ENCODE data around the gene WWC1.

Gene WWC1

DNA sequence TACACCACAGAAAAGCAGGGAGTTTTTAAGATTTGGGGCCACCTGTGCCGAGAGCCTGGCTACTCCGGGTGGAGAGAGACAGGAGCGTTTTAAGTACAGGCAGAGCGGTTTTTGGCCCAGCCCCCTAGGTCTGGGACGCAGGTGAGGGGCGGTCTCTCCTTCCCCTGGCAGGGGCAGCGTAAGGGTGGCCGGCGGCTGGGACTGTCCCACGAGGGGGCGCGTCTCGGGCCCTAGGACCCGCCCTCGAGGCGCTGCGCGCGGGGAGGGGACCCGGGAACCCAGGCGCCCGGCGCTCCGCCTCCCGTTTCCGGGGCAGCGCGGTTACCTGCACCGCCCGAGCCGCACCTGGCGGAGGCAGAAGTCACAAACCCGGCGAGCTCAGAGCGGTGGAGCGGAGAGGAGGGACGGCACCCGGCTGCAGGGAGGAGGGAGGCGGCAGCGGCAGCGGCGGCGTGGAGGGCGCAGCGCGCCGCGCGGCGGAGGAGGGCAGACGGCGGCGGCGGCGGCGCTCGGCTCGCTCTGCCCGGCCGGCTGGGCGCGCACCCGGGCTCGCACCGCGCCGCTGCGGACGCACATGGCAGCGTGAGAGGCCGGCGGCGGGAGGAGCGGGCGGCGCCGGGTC, at the start of gene WWC1:
TSS of gene WWC1 (plus strand) at position 304 of the 622 bp plus-strand sequence. CDS start 508 bp downstream, outside the sequence.
- TF ChIP-seq GATA2 (IDR thresholded peaks at IDR 0.05; ENCODE audit: low read depth, low read length) (no peak), GATA3 (IDR thresholded peaks at IDR 0.05; ENCODE audit: low read depth, low read length) (no peak)

DNA sequence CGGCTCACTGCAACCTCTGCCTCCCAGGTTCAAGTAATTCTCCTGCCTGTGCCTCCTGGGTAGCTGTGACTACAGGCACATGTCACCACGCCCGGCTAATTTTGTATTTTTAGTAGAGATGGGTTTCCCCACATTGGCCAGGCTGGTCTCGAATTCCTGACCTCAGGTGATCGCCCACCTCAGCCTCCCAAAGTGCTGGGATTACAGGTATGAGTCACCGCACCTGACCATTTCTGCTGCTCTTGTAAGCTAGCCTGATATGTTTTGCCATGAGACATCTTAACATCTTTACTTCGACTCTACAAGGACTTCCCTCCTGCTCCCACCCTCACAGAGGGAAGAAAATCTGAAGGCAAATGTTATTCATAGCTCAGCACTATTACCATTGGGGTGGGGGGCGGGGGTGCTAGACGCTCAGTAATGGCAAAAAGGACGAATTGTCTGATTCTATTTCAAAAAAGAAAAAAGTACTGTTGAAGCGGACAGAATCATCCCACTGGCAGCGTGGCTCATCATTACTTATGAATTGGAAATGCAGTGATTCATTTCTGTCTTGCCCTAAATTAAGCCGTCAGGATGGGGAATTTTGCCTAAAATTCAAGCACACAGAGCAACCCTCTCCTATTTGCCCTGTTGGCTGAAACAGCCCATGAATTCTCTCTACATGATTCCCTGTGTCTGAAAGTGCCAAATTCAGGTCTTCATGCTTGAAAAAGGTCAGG, 46.4 kb upstream of the WWC1 start:
- TF ChIP-seq GATA3 (IDR thresholded peaks at IDR 0.05; ENCODE audit: low read depth, low read length) (no peak), GATA2 (IDR thresholded peaks at IDR 0.05; ENCODE audit: low read depth, low read length) (no peak)

DNA sequence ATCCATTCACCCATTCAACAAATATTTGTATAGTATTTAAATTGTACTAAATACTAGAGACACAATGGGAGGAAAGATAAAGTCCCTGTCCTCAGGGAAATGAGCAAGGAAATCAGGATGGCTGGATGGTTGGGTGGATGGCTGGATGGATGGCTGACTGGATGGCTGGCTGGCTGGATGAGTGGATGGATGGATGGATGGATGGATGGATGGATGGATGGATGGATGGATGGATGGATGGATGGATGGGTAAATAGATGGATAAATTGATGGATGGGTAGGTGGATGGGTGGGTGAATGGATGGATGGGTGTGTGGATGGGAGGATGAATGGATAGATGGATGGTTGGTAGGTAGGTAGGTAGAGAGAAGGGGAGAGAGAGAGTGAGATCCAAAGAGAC, 41.5 kb upstream of the WWC1 start:
- no peak for TF ChIP-seq GATA3 (IDR thresholded peaks at IDR 0.05; ENCODE audit: low read depth, low read length)
- TF ChIP-seq GATA2 (IDR thresholded peaks at IDR 0.05; ENCODE audit: low read depth, low read length): no peak

GRCh38 chr5:168251259-168251658, 40.2 kb upstream of the WWC1 start:
- TF ChIP-seq GATA3 (IDR thresholded peaks at IDR 0.05; ENCODE audit: low read depth, low read length): no peak
- TF ChIP-seq GATA2 (IDR thresholded peaks at IDR 0.05; ENCODE audit: low read depth, low read length): no peak

GRCh38 chr5:168254013-168254693, 37.3 kb upstream of the WWC1 start:
- TF ChIP-seq GATA2 (IDR thresholded peaks at IDR 0.05; ENCODE audit: low read depth, low read length): no peak
- TF ChIP-seq GATA3 (IDR thresholded peaks at IDR 0.05; ENCODE audit: low read depth, low read length): no peak

GRCh38 chr5:168260353-168261226, 30.9 kb upstream of the WWC1 start:
- TF ChIP-seq GATA3 (IDR thresholded peaks at IDR 0.05; ENCODE audit: low read depth, low read length): no peak
- TF ChIP-seq GATA2 (IDR thresholded peaks at IDR 0.05; ENCODE audit: low read depth, low read length): no peak

DNA sequence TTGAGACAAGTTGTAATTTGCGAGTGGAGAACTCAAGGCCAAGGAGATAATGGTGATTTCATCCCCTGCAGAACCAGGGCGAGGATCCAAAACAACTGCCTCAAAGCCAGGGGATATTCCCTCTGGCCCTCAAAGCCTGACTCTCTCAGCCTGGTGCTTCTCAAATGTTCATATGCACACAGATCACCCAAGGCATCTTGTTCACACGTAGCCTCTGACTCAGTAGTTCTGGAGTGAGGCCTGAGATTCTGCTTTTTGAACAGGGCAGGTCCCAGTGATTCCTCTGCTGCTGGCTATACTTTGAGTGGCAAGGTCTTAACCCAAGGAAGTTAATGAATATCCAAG, 30.2 kb upstream of the WWC1 start:
- TF ChIP-seq GATA2 (IDR thresholded peaks at IDR 0.05; ENCODE audit: low read depth, low read length) (no peak), GATA3 (IDR thresholded peaks at IDR 0.05; ENCODE audit: low read depth, low read length) (no peak)

GRCh38 chr5:168262042-168262743, 29.3 kb upstream of the WWC1 start:
- TF ChIP-seq GATA3 (IDR thresholded peaks at IDR 0.05; ENCODE audit: low read depth, low read length): no peak
- no peak for TF ChIP-seq GATA2 (IDR thresholded peaks at IDR 0.05; ENCODE audit: low read depth, low read length)

- TF ChIP-seq GATA2 (IDR thresholded peaks at IDR 0.05; ENCODE audit: low read depth, low read length): no peak
- no peak for TF ChIP-seq GATA3 (IDR thresholded peaks at IDR 0.05; ENCODE audit: low read depth, low read length)
Observed at GRCh38 chr5:168263121-168263520, 28.3 kb upstream of the WWC1 start.

- TF ChIP-seq GATA3 (IDR thresholded peaks at IDR 0.05; ENCODE audit: low read depth, low read length): no peak
- no peak for TF ChIP-seq GATA2 (IDR thresholded peaks at IDR 0.05; ENCODE audit: low read depth, low read length)
Observed at GRCh38 chr5:168266016-168266415, 25.4 kb upstream of the WWC1 start.

- no peak for TF ChIP-seq GATA3 (IDR thresholded peaks at IDR 0.05; ENCODE audit: low read depth, low read length)
- no peak for TF ChIP-seq GATA2 (IDR thresholded peaks at IDR 0.05; ENCODE audit: low read depth, low read length)
Observed at GRCh38 chr5:168268949-168269936, 22.2 kb upstream of the WWC1 start.

GRCh38 chr5:168269937-168270330, 21.5 kb upstream of the WWC1 start:
- no peak for TF ChIP-seq GATA3 (IDR thresholded peaks at IDR 0.05; ENCODE audit: low read depth, low read length)
- no peak for TF ChIP-seq GATA2 (IDR thresholded peaks at IDR 0.05; ENCODE audit: low read depth, low read length)

Data from SH-SY5Y (cell line).